Epithelial cell of proximal tubule (primary cell): ENCODE results near the gene TP53I11. TPM values are rescaled to one million over a fixed set of nuclear protein-coding genes. Genes with fewer than 3 reads are reported as not detected.

Experiments used
- DNase-seq: peaks from one replicate; pipeline ENCODE4 v3.0.0-alpha.2; 2011; ENCODE audit warnings: low read depth
- H3K4me3 ChIP-seq: 2 replicates; pipeline ENCODE4 v1.5.1; 2011; ENCODE audit warnings: low read depth, mild to moderate bottlenecking, low read length
- CTCF ChIP-seq: conservative IDR thresholded peaks from 2 replicates; pipeline ENCODE4 v1.5.1; 2012; ENCODE audit warnings: low read depth, mild to moderate bottlenecking, low read length
- total RNA-seq: library from RNA; depleted of rRNA; stranded (reverse); fragments of >200 nt; gene quantifications from 2 replicates; pipeline ENCODE4 v1.2.3, GENCODE V29; 2015

The TP53I11 gene
- total RNA-seq, 1 donor from 2014 or later = 34.4 TPM

- DNase-seq = no peak
- TF ChIP-seq CTCF = no peak
Observed at GRCh38 chr11:44966694-44967093, 16.0 kb upstream of the TP53I11 start.

GRCh38 chr11:44964526-44965209 is 14.0 kb upstream of the TP53I11 start:
- no peak for TF ChIP-seq CTCF
- no peak overlapping the region for H3K4me3 ChIP-seq
- no peak for DNase-seq

More at GRCh38 chr11:44966694-44967093, 16.0 kb upstream of the TP53I11 start:
- H3K4me3 ChIP-seq = no peak overlapping the region

- TF ChIP-seq CTCF = no peak
- no peak for DNase-seq
- no peak overlapping the region for H3K4me3 ChIP-seq
Observed at GRCh38 chr11:44963948-44964347, 13.3 kb upstream of the TP53I11 start.

DNA sequence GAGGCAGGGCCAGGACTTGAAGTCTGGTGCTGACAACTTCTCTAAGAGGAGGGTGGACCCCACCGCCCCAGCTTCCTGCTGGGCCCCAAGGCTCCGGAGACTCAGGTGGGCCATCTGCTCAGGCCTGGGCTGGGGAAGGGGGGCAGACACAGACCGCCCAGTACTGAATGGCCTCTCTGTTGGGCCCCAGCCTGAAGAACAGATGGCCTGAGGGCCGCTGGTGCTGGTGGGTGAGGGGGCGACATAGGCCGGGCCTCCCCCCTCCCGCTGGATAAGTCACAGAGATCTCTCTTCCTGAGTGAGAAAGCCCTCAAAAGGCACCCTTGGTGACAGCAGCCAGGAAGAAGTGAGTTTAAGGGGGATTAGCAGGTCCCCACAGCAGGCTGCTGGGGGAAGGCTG is 12.5 kb upstream of the TP53I11 start:
- no peak for TF ChIP-seq CTCF
- no peak for DNase-seq
- H3K4me3 ChIP-seq = no peak overlapping the region

GRCh38 chr11:44962464-44962863 is 11.8 kb upstream of the TP53I11 start:
- TF ChIP-seq CTCF = no peak
- no peak for DNase-seq

GRCh38 chr11:44960200-44960845 is 9.6 kb upstream of the TP53I11 start:
- no peak for TF ChIP-seq CTCF
- no peak overlapping the region for H3K4me3 ChIP-seq
- no peak for DNase-seq

More at GRCh38 chr11:44962464-44962863, 11.8 kb upstream of the TP53I11 start:
- H3K4me3 ChIP-seq = no peak overlapping the region

GRCh38 chr11:44959064-44959463 is 8.4 kb upstream of the TP53I11 start:
- no peak overlapping the region for H3K4me3 ChIP-seq
- TF ChIP-seq CTCF = no peak
- DNase-seq = no peak
